ENCODE data around the gene S1PR3. TPM values are rescaled to one million over a fixed set of nuclear protein-coding genes. Genes with fewer than 3 reads are reported as not detected.

S1PR3 gene
- total and polyA plus RNA-seq, 4 donors: 21.2 to 33.2 (median 23.8) TPM

DNA sequence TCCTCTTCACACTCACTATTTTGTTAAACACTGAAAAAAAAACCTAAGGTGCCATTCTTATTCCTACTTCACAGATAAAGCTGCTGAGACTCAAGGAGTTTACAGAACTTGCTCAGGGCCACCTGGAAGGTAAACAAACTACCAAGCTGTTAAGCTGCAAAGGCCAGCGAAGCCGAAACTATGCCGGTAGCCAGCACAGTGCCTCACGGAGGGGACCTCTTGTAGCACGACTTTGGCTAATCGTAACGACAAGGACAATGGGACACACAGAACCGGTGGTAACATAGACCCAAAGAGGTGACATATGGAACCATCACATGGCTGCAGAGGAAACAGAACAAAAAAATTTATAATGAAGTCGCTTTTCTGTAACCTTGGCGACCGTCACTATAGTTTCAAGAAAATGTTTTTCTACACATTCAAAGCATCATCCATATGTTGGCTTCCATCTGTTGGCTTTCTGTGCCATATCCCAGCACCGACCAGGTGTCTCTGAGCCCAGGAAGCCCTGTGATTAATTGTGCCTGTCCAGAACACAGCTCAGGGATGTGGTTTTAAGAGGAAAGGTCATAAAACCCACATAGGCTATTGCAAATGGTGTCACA is 60.3 kb downstream of the S1PR3 start:
- Histone ChIP-seq H3K36me3 (ENCODE audit: control insufficient read depth, insufficient read depth, low read length) (peaks cover 7% of the 10 kb centered on the region), H3K9me3 (ENCODE audit: control insufficient read depth, insufficient read depth, low read length) (no peaks in the 10 kb centered on the region), H3K4me1 (ENCODE audit: control insufficient read depth, insufficient read depth, low read length) (no peaks in the 10 kb centered on the region), H3K27me3 (ENCODE audit: control insufficient read depth, insufficient read depth, low read length) (no peaks in the 10 kb centered on the region), H3K27ac (ENCODE audit: low read depth, low read length) (no peak overlapping the region), H3K4me3 (ENCODE audit: low read depth, low read length) (no peak overlapping the region)
- peak in 2 of 6 donors; percentile 29 to 91 for DNase-seq (ENCODE audit: low read depth in 4 of 6, low spot score in 6 of 6)
- 90% methylated on average over 10 of the region's 12 CpGs for WGBS (ENCODE audit: insufficient coverage)

DNA sequence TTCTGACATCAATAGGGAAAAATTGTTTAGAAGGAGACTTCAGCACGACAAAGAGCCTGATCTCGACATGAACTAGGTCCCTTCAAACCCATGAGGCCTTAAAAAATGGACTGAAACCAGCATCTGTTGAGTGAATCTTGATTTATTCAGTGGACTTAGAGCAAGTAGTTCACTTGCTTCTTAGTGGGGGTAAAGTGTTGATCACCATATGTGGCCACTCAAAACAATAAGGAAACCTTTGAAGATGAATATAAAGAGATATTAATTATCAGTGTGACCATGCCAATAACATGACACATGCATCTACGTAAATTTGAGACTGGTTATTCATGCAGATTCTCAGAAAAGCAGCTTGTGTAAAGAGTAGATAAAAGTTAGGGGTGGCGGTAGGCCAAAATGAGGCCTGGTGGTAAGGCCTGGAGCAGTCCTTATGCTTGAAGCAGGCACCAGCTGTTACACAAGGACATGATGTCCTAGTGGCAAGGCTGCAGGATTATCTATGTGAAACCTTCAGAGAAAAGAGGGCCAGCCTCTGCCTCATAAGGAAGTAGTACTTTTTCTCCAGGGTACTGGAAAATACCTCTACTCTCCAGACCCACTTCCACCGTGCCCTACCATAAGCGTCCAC is 61.3 kb downstream of the S1PR3 start:
- WGBS (ENCODE audit: insufficient coverage): 97% methylated on average over 6 of the region's 6 CpGs
- Histone ChIP-seq H3K4me3 (ENCODE audit: low read depth, low read length) (no peak overlapping the region), H3K9me3 (ENCODE audit: control insufficient read depth, insufficient read depth, low read length) (no peaks in the 10 kb centered on the region), H3K27ac (ENCODE audit: low read depth, low read length) (no peak overlapping the region), H3K4me1 (ENCODE audit: control insufficient read depth, insufficient read depth, low read length) (no peaks in the 10 kb centered on the region), H3K27me3 (ENCODE audit: control insufficient read depth, insufficient read depth, low read length) (no peaks in the 10 kb centered on the region), H3K36me3 (ENCODE audit: control insufficient read depth, insufficient read depth, low read length) (peaks cover 11% of the 10 kb centered on the region)
- peak in 1 of 6 donors; percentile 74 for DNase-seq (ENCODE audit: low read depth in 4 of 6, low spot score in 6 of 6)

DNA sequence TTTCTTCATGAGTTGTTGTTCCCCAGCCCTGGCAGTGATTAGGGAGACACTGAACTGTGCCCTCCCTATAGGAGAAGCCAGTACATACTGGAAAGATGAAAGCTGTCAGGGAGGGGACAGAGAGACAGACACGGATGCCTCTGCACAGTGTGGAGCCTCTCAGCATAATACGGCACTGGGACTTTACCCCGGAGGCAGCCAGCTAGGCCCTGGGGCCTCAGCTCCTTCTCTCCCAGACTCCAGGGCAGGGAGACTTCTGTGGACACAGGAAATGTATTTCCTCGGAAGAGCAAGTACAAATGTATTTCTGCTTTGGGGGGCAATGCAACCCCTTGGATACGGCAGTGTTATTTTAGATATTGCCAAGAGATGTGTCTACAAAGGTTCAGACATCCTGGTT is 62.0 kb downstream of the S1PR3 start:
- Histone ChIP-seq H3K36me3 (ENCODE audit: control insufficient read depth, insufficient read depth, low read length) (peaks cover 14% of the 10 kb centered on the region), H3K4me3 (ENCODE audit: low read depth, low read length) (no peak overlapping the region), H3K4me1 (ENCODE audit: control insufficient read depth, insufficient read depth, low read length) (no peaks in the 10 kb centered on the region), H3K9me3 (ENCODE audit: control insufficient read depth, insufficient read depth, low read length) (no peaks in the 10 kb centered on the region), H3K27ac (ENCODE audit: low read depth, low read length) (no peak overlapping the region), H3K27me3 (ENCODE audit: control insufficient read depth, insufficient read depth, low read length) (no peaks in the 10 kb centered on the region)
- WGBS (ENCODE audit: insufficient coverage): 66% methylated on average over 3 of the region's 5 CpGs
- DNase-seq (ENCODE audit: low read depth in 4 of 6, low spot score in 6 of 6): no peak

Other genes starting within 250 kb of the S1PR3 start
- 10 to 100 TPM; 15.5 to 29.8 TPM for gene SHC3, start 187.3 kb downstream of the S1PR3 start, total RNA-seq
- 10 to 100 TPM; 30.4 to 50.3 TPM for gene SHC3, start 187.3 kb downstream of the S1PR3 start, polyA plus RNA-seq (ENCODE audit: insufficient read length in 2 of 2)

Measured in spinal cord (tissue), 10 donors.